Activated CD8-positive, alpha-beta memory T cell treated with anti-CD3 and anti-CD28 coated beads, Interleukin-2, amount 50 U/mL, for 24 hours (primary cell): Measurements from ENCODE around the gene CCDC33.
A peak's percentile ranks its signal among the peaks of the same experiment; 100 is the strongest.

Source experiments
- DNase-seq: peaks from one replicate; pipeline ENCODE4 v3.0.0-alpha.2; 2020; ENCODE audit errors: extremely low read depth

Gene CCDC33

DNA sequence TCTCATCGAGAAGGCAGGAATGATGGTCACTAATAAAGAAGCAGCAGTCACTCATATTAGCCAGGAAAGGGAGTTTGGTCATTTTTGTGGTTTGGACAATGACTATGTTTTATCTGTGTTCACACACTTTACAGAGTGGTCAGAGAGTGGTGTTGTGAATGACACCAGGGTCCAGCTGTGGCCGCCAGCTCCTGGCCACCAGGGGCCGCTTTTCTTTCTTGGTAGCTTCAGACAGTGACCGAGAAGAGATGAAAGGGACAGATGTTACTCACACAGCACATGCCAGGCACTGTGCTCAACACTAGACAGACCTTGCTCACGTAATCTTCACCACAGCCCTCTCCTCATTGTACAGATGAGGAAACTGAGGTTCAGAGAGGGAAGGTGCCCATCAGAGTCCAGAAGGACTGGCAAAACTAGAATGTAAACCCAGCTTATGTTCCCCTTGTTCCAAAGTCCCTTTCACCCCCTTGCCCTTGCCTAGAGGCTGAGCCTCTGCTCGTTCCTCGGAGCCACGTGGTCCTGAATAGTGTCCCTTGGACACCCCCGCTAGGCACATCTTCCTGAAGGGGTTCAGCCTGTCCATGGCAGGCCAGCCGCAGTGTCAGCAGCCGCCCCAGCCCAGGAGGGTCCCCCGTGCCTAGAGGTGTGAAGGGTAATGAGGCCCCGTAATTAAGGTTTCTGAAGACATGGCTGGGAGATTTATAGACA is 75.8 kb downstream of the CCDC33 start:
- DNase-seq: no peak

DNA sequence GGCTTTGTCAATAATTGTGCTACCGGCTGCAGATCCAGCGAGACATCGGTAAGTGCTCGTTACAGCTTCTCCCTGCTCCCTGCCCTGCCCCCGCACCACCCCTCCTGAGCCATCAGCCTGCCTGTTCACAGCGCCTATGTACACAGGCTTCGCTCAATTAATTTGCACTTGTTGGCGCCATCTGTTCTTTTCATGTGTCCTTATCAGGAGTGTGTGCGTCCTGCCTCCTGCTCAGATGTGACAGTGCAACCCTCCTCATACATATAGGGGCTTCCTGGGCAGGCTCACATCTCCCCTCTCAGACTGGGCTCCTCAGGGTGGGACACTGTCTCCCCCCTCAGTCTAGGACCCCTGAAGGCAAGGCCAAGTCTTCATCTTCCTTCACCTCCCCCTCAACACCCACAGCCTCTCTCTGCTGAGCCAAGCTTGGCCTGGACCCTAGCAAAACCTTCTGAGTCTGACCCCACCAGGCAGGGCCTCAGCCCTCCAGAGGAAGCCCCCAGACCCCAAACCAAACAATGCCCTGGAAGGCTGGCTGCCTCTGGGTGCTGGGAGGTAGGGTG is 76.4 kb downstream of the CCDC33 start:
- no peak for DNase-seq

DNA sequence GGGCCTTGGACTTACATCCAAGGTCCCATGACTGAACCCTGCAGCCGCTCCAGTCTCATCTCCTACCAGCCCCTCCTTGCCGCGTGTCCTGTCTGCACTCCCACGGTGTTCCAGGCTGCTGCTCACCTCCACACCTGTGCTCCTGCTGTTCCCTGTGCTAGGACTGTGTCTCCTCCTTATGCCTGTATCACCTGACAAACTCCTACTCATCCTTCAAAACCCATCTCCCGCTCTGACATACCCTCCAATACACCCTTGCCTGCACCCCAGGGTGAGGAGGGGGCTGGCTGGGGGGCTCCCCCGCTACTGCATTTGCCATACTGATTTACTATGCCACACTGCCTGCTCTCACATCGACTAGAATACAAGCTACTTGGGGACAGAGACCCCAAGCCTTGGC is 77.8 kb downstream of the CCDC33 start:
- no peak for DNase-seq

DNA sequence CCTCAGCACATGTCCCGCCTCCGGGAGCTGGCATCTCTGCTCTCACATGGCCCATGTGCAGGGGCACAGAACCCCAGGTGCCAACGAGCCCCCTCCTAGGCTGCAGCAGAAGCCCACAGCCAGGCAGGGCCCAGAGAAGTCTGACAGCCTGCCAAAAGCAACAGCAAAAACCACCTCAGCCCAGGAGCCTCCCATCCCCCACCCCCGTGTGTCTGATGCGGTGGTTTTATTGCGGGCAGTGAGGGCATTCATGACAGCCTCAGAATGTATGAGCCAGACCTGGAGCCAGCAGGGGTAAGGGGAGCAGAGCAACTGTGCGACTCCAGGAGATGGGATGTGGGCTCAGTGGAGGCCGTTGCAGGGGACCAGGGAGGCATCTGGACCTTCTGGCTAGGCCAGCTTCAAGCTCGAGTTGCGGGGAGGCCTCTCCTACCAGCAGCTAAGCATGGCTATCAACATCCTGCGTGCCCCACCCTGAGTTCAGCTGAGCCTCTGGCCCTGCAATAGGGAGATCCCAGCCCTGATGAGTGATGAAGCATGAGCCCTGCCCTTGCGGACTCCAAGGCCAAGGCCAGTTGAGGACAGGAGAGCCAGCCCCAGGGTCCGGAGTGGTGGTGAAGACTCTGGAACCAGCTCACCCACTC is 78.8 kb downstream of the CCDC33 start:
- DNase-seq: no peak

DNA sequence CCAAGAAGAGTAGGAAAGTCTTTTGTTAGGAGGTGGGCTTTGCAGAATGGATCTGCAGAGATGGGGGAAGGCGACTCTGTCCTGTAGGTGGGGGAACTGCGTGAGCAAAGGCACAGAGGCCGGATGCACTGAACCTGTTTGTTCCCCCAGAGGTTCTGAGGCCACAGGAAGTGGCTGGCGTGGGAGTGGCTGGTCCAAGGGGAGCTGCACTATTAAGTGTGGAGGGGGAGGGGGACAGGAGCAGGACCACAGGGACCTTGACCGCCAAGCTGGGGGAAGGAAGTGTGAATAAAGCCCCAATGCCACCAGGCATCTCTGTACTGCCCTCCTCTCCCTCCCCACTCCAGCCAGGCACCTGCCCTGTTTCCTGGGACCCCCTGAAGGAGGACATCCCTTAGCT is 79.5 kb downstream of the CCDC33 start:
- DNase-seq: no peak

DNA sequence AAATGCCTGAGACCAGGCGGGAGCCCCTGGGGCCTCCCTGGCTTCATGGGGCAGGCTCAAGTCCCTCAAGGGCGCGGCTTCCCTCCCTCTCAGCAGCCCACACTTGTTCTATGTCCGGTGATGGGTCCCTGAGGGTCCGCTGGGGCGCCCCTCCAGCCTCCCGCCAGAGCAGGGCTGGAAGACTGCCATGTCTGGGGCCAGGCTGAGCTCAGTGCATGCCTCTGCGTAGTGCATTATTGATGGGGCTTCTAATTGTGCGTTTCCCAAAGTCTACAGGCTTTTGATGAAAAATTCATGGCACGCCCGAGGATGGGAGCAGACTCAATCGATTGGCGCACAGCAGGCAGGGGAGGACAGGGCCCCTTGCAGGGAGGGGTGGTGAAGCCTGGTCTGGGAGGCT is 80.0 kb downstream of the CCDC33 start:
- DNase-seq: no peak

DNA sequence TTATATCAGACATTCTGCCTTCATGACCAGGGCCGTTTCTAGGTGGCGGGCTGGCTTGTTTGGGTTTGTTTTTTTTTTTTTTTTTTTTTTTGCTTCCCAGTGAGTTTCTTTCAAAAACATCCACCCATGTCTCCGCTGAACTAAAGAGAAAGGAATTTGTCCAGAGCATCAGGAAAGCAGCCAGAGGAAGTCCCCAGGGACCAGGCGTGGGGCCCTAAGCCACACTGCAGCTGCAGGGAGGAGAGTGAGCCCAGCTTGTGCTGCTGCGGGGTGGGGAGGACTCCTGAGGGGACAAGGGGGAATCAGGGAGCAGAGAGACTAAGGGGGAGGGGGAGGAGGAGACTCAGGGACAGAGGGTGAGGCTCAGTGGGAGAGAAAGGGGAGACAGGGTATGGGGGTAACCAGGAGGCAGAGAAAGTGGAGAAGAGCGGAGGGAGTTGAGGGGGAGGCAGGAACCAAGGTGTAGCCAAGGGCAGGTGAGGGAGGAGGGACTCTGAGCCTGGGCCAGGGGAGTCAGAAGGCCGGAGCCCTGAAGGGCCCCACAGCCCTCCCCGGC is 81.8 kb downstream of the CCDC33 start:
- no peak for DNase-seq

DNA sequence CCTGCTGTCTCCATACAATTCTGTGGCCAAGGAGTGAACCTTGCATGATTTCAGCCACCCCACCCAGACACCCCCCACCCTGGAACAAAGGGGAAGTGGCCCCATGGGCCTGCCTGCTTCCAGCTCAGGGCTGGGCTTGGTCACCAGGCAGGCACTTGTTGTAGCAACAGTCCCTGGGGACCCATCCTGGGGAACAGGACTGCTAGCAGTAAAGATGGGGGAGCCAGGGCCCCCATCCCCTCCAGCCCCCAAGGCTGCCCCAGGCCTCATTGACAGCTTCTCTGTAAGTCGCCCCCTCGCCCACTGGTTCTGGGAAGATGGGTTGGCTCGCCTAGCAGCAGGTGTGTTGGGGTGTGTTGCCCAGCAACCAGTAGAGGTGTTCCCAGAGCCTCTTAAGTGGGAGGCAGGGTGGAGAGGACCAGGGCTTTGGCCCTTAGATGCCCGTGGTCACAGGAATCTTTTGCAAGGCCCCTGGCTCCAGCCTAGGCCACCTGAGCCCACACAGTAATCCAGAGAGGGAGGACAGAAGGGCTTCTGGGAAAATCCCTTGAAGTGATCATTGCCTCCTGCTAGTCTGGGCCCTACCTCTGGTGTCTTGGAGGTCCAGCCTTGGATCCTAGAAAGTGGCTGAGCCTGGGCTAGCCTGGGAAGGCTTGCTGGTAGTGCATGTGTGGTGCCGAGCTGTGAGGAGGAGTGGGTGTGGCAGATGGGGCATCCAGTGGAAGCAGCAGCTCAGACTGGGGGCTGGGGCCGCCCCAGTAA is 82.4 kb downstream of the CCDC33 start:
- DNase-seq: no peak

DNA sequence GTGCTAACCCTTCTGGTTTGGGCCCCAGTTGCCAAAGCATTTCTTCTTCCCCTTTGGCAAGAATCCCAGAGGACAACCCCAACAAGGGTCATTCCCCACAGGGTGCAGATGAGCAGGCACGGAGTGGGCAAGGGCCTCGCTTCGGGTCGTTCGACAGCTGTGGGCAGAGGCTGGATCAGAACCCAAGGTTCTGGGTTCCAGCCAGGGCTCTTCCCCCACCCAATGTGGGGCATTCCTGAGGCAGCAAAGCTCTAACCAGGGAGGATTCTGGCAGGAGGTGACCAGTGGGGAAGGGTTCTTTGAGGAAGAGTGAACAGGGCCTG is 83.0 kb downstream of the CCDC33 start:
- no peak for DNase-seq

DNA sequence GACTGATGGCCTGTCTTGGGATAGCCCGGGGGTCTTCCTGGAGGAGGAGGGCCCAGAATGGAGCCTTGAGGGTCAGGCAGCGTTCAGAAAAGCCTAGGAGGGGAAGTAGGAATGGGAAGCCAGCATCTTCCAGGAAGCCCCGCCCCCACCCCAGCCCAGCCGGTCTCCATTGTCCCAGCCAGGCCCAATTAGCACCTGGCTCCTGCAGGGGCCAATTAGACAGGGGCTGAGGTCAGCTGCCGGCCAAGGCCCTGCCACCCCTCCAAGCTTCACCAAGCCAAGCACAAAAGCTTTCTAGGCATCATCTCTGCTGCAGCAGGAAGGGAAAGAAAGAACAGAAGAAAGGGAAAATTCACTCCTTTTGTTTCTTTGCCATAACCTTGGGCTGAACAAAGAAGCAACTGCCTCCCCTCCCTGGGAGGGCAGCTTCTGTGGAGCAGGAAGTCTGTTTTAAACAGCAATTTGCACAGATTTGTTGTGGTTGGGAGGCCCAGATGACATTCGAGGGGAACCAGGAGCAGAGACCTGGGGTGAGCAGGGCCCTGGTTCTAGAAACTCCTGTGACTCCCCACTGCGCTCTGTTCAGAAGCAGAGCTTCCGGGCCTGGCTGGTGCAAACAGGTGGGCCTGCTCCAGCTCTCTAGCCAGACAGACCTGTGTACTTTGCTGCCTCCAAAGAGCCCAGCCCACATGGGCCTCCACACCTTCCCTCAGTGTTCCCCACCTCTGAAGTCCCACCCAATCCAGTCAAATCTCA is 83.6 kb downstream of the CCDC33 start:
- DNase-seq: no peak

DNA sequence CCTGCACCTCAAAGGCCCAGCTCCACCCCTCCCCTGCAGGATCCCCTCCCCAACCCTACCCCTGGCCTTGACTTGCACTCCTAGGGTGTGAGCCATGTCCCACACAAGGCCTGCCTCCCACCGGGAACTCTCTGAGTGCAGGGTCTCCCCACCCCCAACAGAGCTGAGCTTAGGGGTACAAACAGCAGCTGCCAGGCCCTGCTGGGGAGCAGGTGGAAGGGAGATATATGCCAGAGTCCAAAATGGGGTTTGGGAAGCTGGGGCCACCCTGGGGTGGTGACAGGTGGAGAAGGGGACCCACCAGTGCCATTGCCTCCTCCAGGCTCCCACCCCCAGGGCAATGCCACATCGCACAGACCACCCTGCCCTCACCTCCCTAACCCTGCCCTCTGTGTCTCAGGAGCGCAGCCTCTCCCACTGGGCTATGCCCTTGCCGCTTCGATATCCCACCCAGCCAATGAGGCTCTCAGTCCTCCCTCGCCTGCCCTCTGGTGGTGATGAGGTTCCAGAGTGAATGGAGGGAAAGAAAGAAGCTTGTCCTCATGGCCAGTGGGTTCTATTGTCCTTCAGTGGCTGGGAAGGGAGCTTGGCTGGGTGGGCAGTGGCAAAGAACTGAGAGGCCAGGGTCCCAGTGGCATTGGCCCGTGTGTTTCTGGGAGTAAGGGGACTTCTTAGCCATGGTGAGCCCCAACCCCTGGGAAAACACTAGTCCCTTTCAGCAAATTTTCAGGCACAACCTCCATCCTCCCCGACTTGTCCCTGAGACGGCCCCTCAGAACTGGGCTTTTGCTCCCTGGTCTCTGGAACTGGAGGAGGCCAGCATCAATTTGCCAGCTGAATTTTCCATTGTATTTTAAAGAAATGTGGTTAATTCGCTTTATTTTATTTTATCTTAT is 84.5 kb downstream of the CCDC33 start:
- no peak for DNase-seq

DNA sequence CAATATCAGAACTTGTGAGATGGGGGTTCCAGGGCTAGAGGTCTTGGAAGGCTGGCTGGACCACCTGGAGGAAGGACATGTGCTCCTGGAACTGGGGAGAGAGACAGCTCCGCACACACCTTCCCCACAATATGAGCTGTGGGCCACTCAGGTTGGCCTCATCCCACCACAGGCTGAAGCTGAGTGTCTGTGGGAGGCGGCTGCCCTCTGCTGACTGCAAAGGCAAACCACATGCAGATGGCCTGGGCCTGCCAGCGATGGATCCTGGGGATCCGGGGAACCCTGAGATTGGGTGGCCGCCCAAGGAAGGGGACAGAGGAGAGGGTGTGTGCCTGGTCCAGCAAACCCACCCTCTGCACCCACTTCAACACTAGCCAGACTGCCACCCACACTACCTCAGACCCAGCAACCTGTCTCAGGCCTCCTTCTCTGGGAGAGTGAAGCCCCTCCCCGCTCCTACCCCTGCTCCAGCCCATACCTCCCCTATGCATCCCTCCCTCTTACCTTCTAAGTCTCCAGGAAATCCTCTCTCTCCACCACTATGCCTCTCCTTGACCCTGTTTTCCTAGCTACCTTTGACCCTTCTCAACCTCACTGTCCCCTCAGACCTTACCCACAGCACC is 86.5 kb downstream of the CCDC33 start:
- peak; percentile 28 for DNase-seq

DNA sequence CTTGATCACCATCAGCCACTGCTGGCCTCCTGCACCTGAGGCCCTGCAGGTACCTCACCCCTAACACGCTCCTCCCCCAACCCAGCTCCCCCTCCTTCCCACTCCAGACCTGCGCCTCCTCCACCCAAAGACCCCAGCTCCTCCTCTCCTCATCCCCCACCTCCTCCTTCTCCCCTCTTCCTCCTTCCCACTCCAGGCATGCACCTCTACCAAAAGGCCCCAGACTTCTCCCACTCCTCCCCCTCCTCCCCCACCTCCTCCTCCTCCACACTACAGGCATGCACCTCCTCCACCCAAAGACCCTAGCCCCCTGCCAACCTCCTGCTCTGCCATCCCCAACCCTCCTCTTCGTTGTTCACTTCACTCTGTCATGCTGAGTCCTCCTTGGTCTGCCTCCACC is 88.6 kb downstream of the CCDC33 start:
- no peak for DNase-seq

DNA sequence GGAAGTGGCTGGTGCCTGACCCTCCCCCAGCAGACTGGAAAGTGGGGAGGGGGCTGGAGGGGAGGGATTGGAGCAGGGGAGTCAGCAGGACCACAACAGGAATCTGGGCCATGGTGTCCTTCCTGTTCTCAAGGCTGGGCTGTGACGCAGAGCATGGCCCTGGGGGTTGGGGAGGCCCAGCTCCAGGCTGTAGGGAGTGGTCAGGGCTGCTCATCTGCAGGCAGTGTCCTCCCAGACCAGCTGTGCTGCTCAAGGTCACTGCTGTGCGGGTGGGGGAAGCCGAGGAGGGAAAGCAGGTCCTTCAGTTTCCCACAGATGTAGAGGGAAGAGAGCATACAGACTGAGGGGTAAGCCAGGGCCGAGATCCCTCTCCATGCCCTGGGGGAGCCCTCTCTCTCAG is 90.6 kb downstream of the CCDC33 start:
- no peak for DNase-seq

DNA sequence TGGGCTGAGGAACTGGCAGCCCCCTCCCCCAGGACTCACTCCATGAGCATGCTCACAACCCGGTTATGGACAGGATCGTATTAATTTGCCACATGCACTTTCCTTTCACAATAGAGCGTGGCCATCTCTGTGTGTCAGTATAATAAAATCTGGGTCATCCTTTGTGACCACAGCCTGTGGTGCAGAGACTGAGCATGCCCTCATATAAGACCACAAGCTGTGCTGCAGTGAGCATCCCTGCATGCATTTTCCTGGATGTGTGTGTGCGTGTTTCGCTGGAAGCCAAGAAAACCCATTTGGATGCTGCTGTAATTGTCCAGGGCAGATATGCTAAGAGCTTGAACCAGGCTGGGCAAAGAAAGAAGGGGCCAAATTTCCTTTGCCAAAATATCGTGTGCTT is 91.6 kb downstream of the CCDC33 start:
- DNase-seq: no peak

DNA sequence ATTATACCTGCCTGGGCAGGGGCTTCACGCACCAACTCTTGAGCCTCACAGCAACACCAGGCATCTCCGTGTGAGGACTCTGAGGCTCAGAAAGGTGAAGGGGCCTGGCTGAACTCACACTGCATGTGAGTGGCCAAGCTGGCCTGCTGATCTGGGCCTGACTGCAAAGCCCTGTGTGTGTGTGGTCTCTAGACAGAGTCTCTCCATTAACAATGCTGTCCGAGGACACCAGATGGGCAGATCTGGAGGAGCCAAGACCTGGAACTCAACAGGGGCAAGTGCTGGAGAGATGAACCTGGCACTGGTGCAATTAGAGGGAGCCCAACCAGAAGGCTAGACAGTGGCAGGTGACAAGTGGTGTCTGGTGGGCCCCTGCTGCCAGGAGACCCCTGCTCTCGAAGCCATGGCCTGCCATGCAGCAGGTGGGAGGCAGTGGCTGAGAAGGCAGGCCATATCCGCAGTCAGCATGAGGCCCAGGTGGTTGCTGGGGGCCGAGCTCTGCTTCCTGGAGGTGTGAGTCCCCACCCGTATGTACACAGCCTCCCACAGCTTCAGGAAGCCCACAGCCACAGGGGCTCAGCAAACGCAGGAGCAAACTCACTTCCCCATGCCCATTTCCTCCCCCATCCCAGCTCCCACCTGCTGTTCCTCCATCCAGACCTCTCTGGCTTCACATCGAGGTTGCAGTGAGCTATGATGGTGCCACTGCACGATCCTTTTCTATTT is 92.4 kb downstream of the CCDC33 start:
- no peak for DNase-seq

DNA sequence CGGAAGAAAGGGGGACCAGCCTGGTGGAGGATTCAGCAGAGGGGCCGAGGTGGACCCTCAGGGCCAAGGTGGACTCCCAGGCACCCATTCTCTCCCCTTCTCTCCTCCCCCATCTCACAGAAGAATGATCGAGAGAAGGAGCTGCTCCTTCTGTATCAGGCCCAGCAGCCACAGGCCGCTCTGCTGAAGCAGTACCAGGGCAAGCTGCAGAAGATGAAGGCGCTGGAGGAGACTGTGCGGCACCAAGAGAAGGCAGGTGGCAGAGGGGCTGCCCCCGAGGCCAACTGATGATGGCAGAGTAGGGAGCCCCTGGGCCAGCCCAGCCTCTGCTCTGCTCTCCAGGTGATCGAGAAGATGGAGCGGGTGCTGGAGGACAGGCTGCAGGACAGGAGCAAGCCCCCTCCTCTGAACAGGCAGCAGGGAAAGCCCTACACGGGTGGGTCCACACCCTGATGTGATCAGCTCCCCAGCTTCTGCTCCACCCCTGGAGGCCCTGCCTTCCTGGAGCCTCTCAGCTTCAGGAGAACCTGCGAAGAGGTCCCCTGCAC is 94.8 kb downstream of the CCDC33 start:
- no peak for DNase-seq

DNA sequence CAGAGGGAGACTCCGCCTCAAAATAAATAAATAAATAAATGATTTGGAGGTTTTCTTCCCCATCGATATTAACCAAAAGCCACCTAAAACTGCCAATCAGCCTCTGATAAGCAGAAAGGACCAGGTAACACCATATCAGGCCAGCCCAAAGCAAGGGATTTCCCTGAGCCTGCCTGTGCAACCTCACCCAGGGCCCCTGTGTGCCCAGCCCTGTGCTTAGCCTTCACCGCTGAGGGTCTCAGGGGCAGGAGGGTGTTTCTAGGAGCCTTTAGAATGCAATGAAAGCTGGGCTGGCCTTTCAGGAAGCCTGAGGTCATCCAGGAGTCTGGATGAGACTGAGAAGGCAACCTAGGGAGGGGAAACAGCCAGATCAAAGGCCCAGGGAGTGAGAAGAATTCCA is 95.9 kb downstream of the CCDC33 start:
- DNase-seq: no peak

DNA sequence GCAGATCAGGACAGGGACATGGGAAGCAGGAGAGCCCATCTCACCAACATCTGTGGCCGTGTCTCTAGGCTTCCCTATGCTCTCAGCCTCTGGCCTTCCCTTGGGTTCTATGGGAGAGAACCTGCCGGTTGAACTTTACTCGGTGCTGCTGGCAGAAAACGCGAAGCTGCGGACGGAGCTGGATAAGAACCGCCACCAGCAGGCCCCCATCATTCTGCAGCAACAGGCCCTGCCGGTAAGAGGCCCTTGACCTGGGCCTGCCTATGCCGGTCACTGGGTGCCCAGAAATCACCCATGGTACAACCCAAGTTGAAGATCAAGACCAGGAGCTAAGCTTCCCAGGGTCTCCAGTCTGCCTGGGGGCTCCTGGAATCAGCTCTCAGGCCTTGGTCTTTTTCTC is 96.5 kb downstream of the CCDC33 start:
- no peak for DNase-seq
